BJ (cell line): ENCODE results near the gene NKAIN1. TPM values are rescaled to one million over a fixed set of nuclear protein-coding genes. Genes with fewer than 3 reads are reported as not detected.

Experiments
- CTCF ChIA-PET: fragments of 350-600 bp; formaldehyde crosslinking; extraction: SDS; loops from one replicate; lab custom pipeline; 2021; ENCODE audit warnings: antibody characterized with exemption, inconsistent platforms; lab: Yijun Ruan, JAX
- POLR2A ChIA-PET: fragments of 300-600 bp; sonication (Branson Sonifier 250); formaldehyde crosslinking; extraction: SDS; loops from one replicate; lab custom pipeline; 2021; ENCODE audit warnings: antibody characterized with exemption; lab: Charles Lee
- DNase-seq: peaks from one replicate; pipeline ENCODE4 v3.0.0-alpha.2; 2011; ENCODE audit warnings: low read depth
- H3K27me3 ChIP-seq: 2 replicates; pipeline ENCODE4 v1.6.0; 2011; ENCODE audit warnings: low read length; ENCODE audit not compliant: control insufficient read depth, insufficient read depth
- H3K36me3 ChIP-seq: 2 replicates; pipeline ENCODE4 v1.5.1; 2011; ENCODE audit warnings: low read length; ENCODE audit not compliant: control insufficient read depth, insufficient read depth
- H3K4me3 ChIP-seq: 2 replicates; pipeline ENCODE4 v1.5.1; 2011; ENCODE audit warnings: low read depth, mild to moderate bottlenecking, control low read depth, low read length
- CTCF ChIP-seq: IDR thresholded peaks from 2 replicates; pipeline ENCODE4 v1.5.1; 2011; ENCODE audit warnings: low read depth, mild to moderate bottlenecking, control low read depth, inconsistent platforms, low read length, moderate library complexity; ENCODE audit not compliant: insufficient read depth
- polyA plus RNA-seq: library from polyadenylated mRNA; depleted of rRNA; stranded (reverse); fragments of >200 nt; gene quantifications from 2 replicates; pipeline ENCODE4 v1.2.3, GENCODE V29; 2011

The NKAIN1 gene
- polyA plus RNA-seq, 1 experiment = 0.17 TPM

GRCh38 chr1:31159869-31160611, 79.6 kb downstream of the NKAIN1 start:
- no peak overlapping the region for H3K4me3 ChIP-seq
- CTCF ChIA-PET = interaction anchor here (0.9 kb wide), 1 partner anchor 99 kb away, joined by 4 read pairs; no protein-coding TSS in a partner anchor
- no peaks in the 10 kb centered on the region for H3K27me3 ChIP-seq
- POLR2A ChIA-PET = no interaction called here
- TF ChIP-seq CTCF = no peak
- no peak for DNase-seq
- no peaks in the 10 kb centered on the region for H3K36me3 ChIP-seq

GRCh38 chr1:31159323-31159722, 80.4 kb downstream of the NKAIN1 start:
- DNase-seq = no peak
- H3K4me3 ChIP-seq = no peak overlapping the region
- TF ChIP-seq CTCF = no peak
- no peaks in the 10 kb centered on the region for H3K36me3 ChIP-seq
- CTCF ChIA-PET = interaction anchor here (0.9 kb wide), 1 partner anchor 98 kb away, joined by 4 read pairs; no protein-coding TSS in a partner anchor
- no peaks in the 10 kb centered on the region for H3K27me3 ChIP-seq
- POLR2A ChIA-PET = no interaction called here

- POLR2A ChIA-PET = no interaction called here
- H3K27me3 ChIP-seq = no peaks in the 10 kb centered on the region
- CTCF ChIA-PET = no interaction called here
- DNase-seq = no peak
- peak; percentile 35 for TF ChIP-seq CTCF
- peak overlapping the region; percentile 74 for H3K4me3 ChIP-seq
- H3K36me3 ChIP-seq = no peaks in the 10 kb centered on the region
Observed at GRCh38 chr1:31155216-31155806, 84.4 kb downstream of the NKAIN1 start.

GRCh38 chr1:31154632-31155215, 85.0 kb downstream of the NKAIN1 start:
- peak overlapping the region; percentile 74 for H3K4me3 ChIP-seq
- DNase-seq = no peak
- POLR2A ChIA-PET = no interaction called here
- H3K27me3 ChIP-seq = no peaks in the 10 kb centered on the region
- CTCF ChIA-PET = no interaction called here
- TF ChIP-seq CTCF = no peak
- no peaks in the 10 kb centered on the region for H3K36me3 ChIP-seq

GRCh38 chr1:31154000-31154631, 85.6 kb downstream of the NKAIN1 start:
- Histone ChIP-seq H3K36me3 (no peaks in the 10 kb centered on the region), H3K27me3 (no peaks in the 10 kb centered on the region), H3K4me3 (peak overlapping the region; percentile 74)
- TF ChIP-seq CTCF = no peak
- no peak for DNase-seq
- POLR2A ChIA-PET = no interaction called here
- CTCF ChIA-PET = no interaction called here
